ENCODE measurements around the gene RCOR3. TPM values are rescaled to one million over a fixed set of nuclear protein-coding genes. Genes with fewer than 3 reads are reported as not detected.
"Not testable (repeated sequence)": the region's sequence is repeated elsewhere in the genome, so short reads cannot be mapped to it uniquely, and the experiment has no call there.

The RCOR3 gene
- total RNA-seq, 2 donors from 2014 or later = 40.7 to 76.8 TPM

DNA sequence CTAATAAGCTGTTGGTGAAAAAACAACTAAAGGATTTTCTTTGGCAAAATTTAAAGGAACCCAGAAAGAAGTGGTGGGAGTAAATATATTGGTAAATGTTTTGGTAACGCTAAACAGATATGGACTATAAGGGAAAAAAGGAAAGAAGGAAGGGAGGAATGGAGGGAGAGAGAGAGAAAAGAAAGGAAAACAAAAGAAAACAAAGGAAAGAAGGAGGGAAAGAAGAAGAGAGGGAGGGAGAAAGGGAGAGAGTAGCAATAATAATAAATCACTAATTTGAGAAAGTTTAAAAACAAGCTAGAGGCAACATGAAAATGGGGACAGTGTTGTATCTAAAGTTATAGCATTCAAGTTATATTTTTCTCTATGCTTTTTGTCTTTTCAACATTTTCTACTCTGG is 43.6 kb upstream of the RCOR3 start:
- H3K27me3 ChIP-seq = no peaks in the 10 kb centered on the region
- no peaks in the 10 kb centered on the region for H3K36me3 ChIP-seq (replicated peaks in 1 of 2; ENCODE audit: insufficient read depth in 1 of 2, low read depth in 2 of 2)
- intact Hi-C loops (cut with DNase I) = no loop called here
- H3K27ac ChIP-seq = no peak overlapping the region
- TF ChIP-seq, protein P1, sequence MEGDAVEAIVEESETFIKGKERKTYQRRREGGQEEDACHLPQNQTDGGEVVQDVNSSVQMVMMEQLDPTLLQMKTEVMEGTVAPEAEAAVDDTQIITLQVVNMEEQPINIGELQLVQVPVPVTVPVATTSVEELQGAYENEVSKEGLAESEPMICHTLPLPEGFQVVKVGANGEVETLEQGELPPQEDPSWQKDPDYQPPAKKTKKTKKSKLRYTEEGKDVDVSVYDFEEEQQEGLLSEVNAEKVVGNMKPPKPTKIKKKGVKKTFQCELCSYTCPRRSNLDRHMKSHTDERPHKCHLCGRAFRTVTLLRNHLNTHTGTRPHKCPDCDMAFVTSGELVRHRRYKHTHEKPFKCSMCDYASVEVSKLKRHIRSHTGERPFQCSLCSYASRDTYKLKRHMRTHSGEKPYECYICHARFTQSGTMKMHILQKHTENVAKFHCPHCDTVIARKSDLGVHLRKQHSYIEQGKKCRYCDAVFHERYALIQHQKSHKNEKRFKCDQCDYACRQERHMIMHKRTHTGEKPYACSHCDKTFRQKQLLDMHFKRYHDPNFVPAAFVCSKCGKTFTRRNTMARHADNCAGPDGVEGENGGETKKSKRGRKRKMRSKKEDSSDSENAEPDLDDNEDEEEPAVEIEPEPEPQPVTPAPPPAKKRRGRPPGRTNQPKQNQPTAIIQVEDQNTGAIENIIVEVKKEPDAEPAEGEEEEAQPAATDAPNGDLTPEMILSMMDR (IDR thresholded peaks at IDR 0.05) = no peak
- no peak for TF ChIP-seq POLR2A (IDR thresholded peaks at IDR 0.05)
- WGBS, 2 donors = 89 to 96% methylated on average over 1 of the region's 1 CpG
- no peaks in the 10 kb centered on the region for H3K4me1 ChIP-seq
- ATAC-seq = no peak
- DNase-seq = no peak
- H3K9me3 ChIP-seq = no peaks in the 10 kb centered on the region
- H3K4me3 ChIP-seq = no peak overlapping the region

DNA sequence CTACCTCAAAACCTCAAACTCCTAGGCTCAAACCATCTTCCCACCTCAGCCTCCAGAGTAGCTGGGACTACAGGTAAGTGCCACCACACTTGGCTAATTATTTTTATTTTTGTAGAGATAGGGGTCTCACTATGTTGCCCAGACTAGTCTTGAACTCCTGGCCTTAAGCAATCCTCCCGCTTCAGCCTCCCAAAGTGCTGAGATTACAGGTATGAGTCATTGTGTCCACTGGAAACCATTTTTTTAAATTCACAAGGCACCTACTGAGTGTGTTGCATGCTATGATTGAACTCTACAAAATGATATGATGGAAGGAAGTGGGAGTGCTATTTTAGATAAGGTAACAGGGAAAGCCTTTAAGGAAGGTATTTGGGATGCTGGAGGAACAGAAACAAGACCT is 41.8 kb upstream of the RCOR3 start:
- H3K9me3 ChIP-seq = no peaks in the 10 kb centered on the region
- H3K4me3 ChIP-seq = no peak overlapping the region
- H3K4me1 ChIP-seq = no peaks in the 10 kb centered on the region
- ATAC-seq (no peak), DNase-seq (no peak)
- TF ChIP-seq POLR2A (IDR thresholded peaks at IDR 0.05) = no peak
- TF ChIP-seq, protein P1 (IDR thresholded peaks at IDR 0.05) = no peak
- H3K27me3 ChIP-seq = no peaks in the 10 kb centered on the region
- H3K27ac ChIP-seq = no peak overlapping the region
- H3K36me3 ChIP-seq (replicated peaks in 1 of 2; ENCODE audit: insufficient read depth in 1 of 2, low read depth in 2 of 2) = no peaks in the 10 kb centered on the region
- WGBS, 2 donors = 83 to 100% methylated on average over 1 of the region's 1 CpG
- intact Hi-C loops (cut with DNase I) = no loop called here

DNA sequence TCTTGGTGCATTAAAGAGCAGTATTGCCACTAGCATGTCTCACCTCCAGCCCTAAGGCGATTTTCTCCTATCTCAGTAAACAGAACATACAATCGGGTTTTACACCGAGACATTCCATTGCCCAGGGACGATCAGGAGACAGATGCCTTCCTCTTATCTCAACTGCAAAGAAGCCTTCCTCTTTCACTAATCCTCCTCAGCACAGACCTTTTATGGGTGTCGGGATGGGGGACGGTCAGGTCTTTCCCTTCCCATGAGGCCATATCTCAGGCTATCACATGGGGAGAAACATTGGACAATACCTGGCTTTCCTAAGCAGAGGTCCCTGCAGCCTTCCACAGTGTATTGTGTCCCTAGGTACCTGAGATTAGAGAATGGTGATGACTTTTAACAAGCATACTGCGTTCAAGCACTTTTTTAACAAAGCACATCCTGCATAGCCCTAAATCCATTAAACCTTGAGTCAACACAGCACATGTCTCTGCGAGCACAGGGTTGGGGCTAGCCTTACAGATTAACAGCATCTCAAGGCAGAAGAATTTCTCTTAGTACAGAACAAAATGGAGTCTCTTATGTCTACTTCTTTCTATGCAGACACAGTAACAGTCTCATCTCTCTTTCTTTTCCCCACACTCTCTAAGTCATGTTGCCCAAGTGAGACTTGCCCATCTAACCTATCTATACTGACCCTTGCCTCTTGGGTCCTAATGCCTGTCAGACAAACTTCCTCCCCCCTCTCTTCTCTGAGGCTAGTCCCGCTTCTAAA is 36.5 kb upstream of the RCOR3 start:
- H3K4me3 ChIP-seq; H3K36me3 ChIP-seq (replicated peaks in 1 of 2; ENCODE audit: insufficient read depth in 1 of 2, low read depth in 2 of 2); DNase-seq; ATAC-seq; H3K27me3 ChIP-seq; H3K4me1 ChIP-seq; intact Hi-C loops (cut with DNase I); H3K9me3 ChIP-seq; H3K27ac ChIP-seq: not testable (repeated sequence)
- 51 to 60% methylated on average over 9 of the region's 9 CpGs for WGBS, 2 donors

DNA sequence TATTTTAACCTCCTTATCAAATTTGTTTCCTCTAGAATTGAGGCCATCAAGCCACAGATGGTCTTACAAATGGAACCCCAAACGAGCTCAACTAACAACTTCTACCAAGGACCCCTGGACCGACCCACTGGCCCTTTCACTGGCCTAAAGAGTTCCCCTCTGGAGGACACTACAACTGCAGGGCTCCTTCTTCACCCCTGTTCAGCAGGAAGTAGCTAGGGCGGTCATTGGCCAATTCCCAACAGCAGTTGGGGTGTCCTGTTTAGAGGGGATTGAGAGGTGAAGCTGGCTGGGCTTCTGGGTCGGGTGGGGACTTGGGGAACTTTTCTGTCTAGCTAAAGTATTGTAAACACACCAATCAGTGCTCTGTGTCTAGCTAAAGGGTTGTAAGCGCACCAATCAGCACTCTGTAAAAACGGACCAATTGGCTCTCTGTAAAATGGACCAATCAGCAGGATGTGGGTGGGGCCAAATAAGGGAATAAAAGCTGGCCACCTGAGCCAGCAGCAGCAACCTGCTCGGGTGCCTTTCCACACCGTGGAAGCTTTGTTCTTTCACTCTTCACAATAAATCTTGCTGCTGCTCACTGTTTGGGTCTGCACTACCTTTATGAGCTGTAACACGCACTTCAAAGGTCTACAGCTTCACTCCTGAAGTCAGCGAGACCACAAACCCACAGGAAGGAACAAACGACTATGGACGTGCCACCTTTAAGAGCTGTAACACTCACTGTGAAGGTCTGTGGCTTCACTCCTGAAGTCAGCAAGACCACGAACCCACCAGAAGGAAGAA is 30.4 kb upstream of the RCOR3 start:
- H3K9me3 ChIP-seq; H3K27me3 ChIP-seq; H3K27ac ChIP-seq; H3K4me1 ChIP-seq; H3K36me3 ChIP-seq (replicated peaks in 1 of 2; ENCODE audit: insufficient read depth in 1 of 2, low read depth in 2 of 2); H3K4me3 ChIP-seq; ATAC-seq; intact Hi-C loops (cut with DNase I); DNase-seq: not testable (repeated sequence)
- WGBS, 2 donors = 52 to 74% methylated on average over 12 to 13 of the region's 13 CpGs

DNA sequence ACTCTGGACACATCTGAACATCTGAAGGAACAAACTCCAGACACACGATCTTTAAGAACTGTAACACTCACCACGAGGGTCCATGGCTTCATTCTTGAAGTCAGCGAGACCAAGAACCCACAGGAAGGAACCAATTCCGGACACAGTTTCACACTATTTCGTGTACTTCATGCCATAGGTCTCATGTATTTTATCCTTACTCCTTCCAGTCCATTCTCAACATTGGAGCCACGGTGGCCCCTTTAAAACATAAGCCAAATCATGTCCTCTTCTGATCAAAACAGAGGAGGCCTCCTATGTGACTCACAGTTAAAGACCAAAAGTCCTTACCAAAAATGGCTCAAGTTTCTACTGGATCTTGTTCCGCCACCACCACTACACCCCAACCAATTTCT is 29.8 kb upstream of the RCOR3 start:
- Histone ChIP-seq H3K4me3 (no peak overlapping the region), H3K27me3 (no peaks in the 10 kb centered on the region), H3K4me1 (no peaks in the 10 kb centered on the region), H3K27ac (no peak overlapping the region), H3K9me3 (no peaks in the 10 kb centered on the region), H3K36me3 (replicated peaks in 1 of 2; ENCODE audit: insufficient read depth in 1 of 2, low read depth in 2 of 2) (no peaks in the 10 kb centered on the region)
- intact Hi-C loops (cut with DNase I) = no loop called here
- TF ChIP-seq, protein P1 (IDR thresholded peaks at IDR 0.05) = no peak
- TF ChIP-seq POLR2A (IDR thresholded peaks at IDR 0.05) = no peak
- WGBS, 2 donors = 63 to 78% methylated on average over 7 of the region's 7 CpGs
- no peak for DNase-seq
- no peak for ATAC-seq
